ENCODE results near the gene FOXP1. TPM values are rescaled to one million over a fixed set of nuclear protein-coding genes. Genes with fewer than 3 reads are reported as not detected.
A peak's percentile ranks its signal among the peaks of the same experiment; 100 is the strongest.

Gene FOXP1
- total RNA-seq, 2 donors from 2014 or later = 119 to 199 TPM

- DNase-seq (ENCODE audit: low spot score in 2 of 2) (no peak), ATAC-seq (no peak)
- peaks cover 9 to 39% of the 10 kb centered on the region in 2 donors for H3K36me3 Mint-ChIP-seq
- H3K27ac Mint-ChIP-seq = peak overlapping the region in 1 of 2 donors; percentile 100
- H3K9me3 Mint-ChIP-seq = no peaks in the 10 kb centered on the region
Observed at GRCh38 chr3:71579326-71579934, 4.1 kb downstream of the FOXP1 start.

GRCh38 chr3:71578054-71578751 lies 5.3 kb downstream of the FOXP1 start:
- DNase-seq (ENCODE audit: low spot score in 2 of 2) = no peak
- ATAC-seq = no peak
- H3K36me3 Mint-ChIP-seq = peaks cover 9 to 30% of the 10 kb centered on the region in 2 donors
- H3K9me3 Mint-ChIP-seq = no peaks in the 10 kb centered on the region
- no peak overlapping the region for H3K27ac Mint-ChIP-seq

GRCh38 chr3:71577011-71577410 lies 6.5 kb downstream of the FOXP1 start:
- DNase-seq (ENCODE audit: low spot score in 2 of 2) = no peak
- Mint-ChIP-seq H3K27ac (no peak overlapping the region), H3K36me3 (peaks cover 3 to 23% of the 10 kb centered on the region in 2 donors), H3K9me3 (no peaks in the 10 kb centered on the region)
- no peak for ATAC-seq

GRCh38 chr3:71575433-71575832 lies 8.1 kb downstream of the FOXP1 start:
- no peak for DNase-seq (ENCODE audit: low spot score in 2 of 2)
- H3K36me3 Mint-ChIP-seq = peaks cover 0 to 11% of the 10 kb centered on the region in 2 donors
- no peak overlapping the region for H3K27ac Mint-ChIP-seq
- no peaks in the 10 kb centered on the region for H3K9me3 Mint-ChIP-seq
- no peak for ATAC-seq

GRCh38 chr3:71573181-71573580 lies 10.3 kb downstream of the FOXP1 start:
- ATAC-seq (no peak), DNase-seq (ENCODE audit: low spot score in 2 of 2) (no peak)
- no peak overlapping the region for H3K27ac Mint-ChIP-seq
- no peaks in the 10 kb centered on the region for H3K9me3 Mint-ChIP-seq
- H3K36me3 Mint-ChIP-seq = peaks cover 0 to 4% of the 10 kb centered on the region in 2 donors

GRCh38 chr3:71570546-71570945 lies 13.0 kb downstream of the FOXP1 start:
- Mint-ChIP-seq H3K36me3 (peaks cover 4 to 20% of the 10 kb centered on the region in 2 donors), H3K9me3 (no peaks in the 10 kb centered on the region), H3K27ac (no peak overlapping the region)
- ATAC-seq (no peak), DNase-seq (ENCODE audit: low spot score in 2 of 2) (no peak)

GRCh38 chr3:71568207-71568606 lies 15.3 kb downstream of the FOXP1 start:
- ATAC-seq (no peak), DNase-seq (ENCODE audit: low spot score in 2 of 2) (no peak)
- Mint-ChIP-seq H3K36me3 (peaks cover 11 to 37% of the 10 kb centered on the region in 2 donors), H3K27ac (no peak overlapping the region), H3K9me3 (no peaks in the 10 kb centered on the region)

GRCh38 chr3:71566776-71567175 lies 16.8 kb downstream of the FOXP1 start:
- H3K9me3 Mint-ChIP-seq = no peaks in the 10 kb centered on the region
- no peak for ATAC-seq
- DNase-seq (ENCODE audit: low spot score in 2 of 2) = no peak
- H3K27ac Mint-ChIP-seq = no peak overlapping the region
- H3K36me3 Mint-ChIP-seq = peaks cover 11 to 37% of the 10 kb centered on the region in 2 donors

- ATAC-seq (no peak), DNase-seq (ENCODE audit: low spot score in 2 of 2) (no peak)
- Mint-ChIP-seq H3K36me3 (peaks cover 11 to 37% of the 10 kb centered on the region in 2 donors), H3K27ac (no peak overlapping the region), H3K9me3 (no peaks in the 10 kb centered on the region)
Observed at GRCh38 chr3:71565976-71566375, 17.6 kb downstream of the FOXP1 start.

GRCh38 chr3:71565316-71565715 lies 18.2 kb downstream of the FOXP1 start:
- H3K27ac Mint-ChIP-seq = no peak overlapping the region
- peaks cover 11 to 42% of the 10 kb centered on the region in 2 donors for H3K36me3 Mint-ChIP-seq
- ATAC-seq = no peak
- no peaks in the 10 kb centered on the region for H3K9me3 Mint-ChIP-seq
- no peak for DNase-seq (ENCODE audit: low spot score in 2 of 2)

GRCh38 chr3:71564361-71564760 lies 19.2 kb downstream of the FOXP1 start:
- H3K27ac Mint-ChIP-seq = no peak overlapping the region
- no peak for DNase-seq (ENCODE audit: low spot score in 2 of 2)
- no peaks in the 10 kb centered on the region for H3K9me3 Mint-ChIP-seq
- no peak for ATAC-seq
- H3K36me3 Mint-ChIP-seq = peaks cover 11 to 44% of the 10 kb centered on the region in 2 donors

- Mint-ChIP-seq H3K27ac (no peak overlapping the region), H3K36me3 (peaks cover 11 to 48% of the 10 kb centered on the region in 2 donors), H3K9me3 (no peaks in the 10 kb centered on the region)
- DNase-seq (ENCODE audit: low spot score in 2 of 2) (no peak), ATAC-seq (no peak)
Observed at GRCh38 chr3:71563827-71564226, 19.7 kb downstream of the FOXP1 start.

GRCh38 chr3:71562938-71563337 lies 20.6 kb downstream of the FOXP1 start:
- no peak overlapping the region for H3K27ac Mint-ChIP-seq

GRCh38 chr3:71560665-71561064 lies 22.9 kb downstream of the FOXP1 start:
- DNase-seq (ENCODE audit: low spot score in 2 of 2) (no peak), ATAC-seq (no peak)
- peaks cover 8 to 35% of the 10 kb centered on the region in 2 donors for H3K36me3 Mint-ChIP-seq
- H3K27ac Mint-ChIP-seq = no peak overlapping the region
- H3K9me3 Mint-ChIP-seq = no peaks in the 10 kb centered on the region

More at GRCh38 chr3:71562938-71563337, 20.6 kb downstream of the FOXP1 start:
- Mint-ChIP-seq H3K36me3 (peaks cover 11 to 48% of the 10 kb centered on the region in 2 donors), H3K9me3 (no peaks in the 10 kb centered on the region)
- DNase-seq (ENCODE audit: low spot score in 2 of 2) = no peak
- no peak for ATAC-seq

GRCh38 chr3:71559578-71560162 lies 23.9 kb downstream of the FOXP1 start:
- Mint-ChIP-seq H3K36me3 (peaks cover 0 to 25% of the 10 kb centered on the region in 2 donors), H3K27ac (no peak overlapping the region), H3K9me3 (no peaks in the 10 kb centered on the region)
- no peak for ATAC-seq
- no peak for DNase-seq (ENCODE audit: low spot score in 2 of 2)

GRCh38 chr3:71559021-71559420 lies 24.5 kb downstream of the FOXP1 start:
- peaks cover 0 to 18% of the 10 kb centered on the region in 2 donors for H3K36me3 Mint-ChIP-seq
- no peaks in the 10 kb centered on the region for H3K9me3 Mint-ChIP-seq
- H3K27ac Mint-ChIP-seq = no peak overlapping the region
- DNase-seq (ENCODE audit: low spot score in 2 of 2) = no peak
- ATAC-seq = no peak

- Mint-ChIP-seq H3K27ac (no peak overlapping the region), H3K36me3 (peaks cover 0 to 12% of the 10 kb centered on the region in 2 donors), H3K9me3 (no peaks in the 10 kb centered on the region)
- DNase-seq (ENCODE audit: low spot score in 2 of 2) (no peak), ATAC-seq (no peak)
Observed at GRCh38 chr3:71554649-71555048, 28.9 kb downstream of the FOXP1 start.

Measured in activated naive CD4-positive, alpha-beta T cell treated with anti-CD3 and anti-CD28 coated beads, Interleukin-2, amount 50 U/mL, for 72 hours (primary cell).